Measurements from ENCODE around the gene IQSEC1. TPM values are rescaled to one million over a fixed set of nuclear protein-coding genes. Genes with fewer than 3 reads are reported as not detected.

Gene IQSEC1
- total RNA-seq, 1 donor from 2014 or later, result 41.7 TPM

DNA sequence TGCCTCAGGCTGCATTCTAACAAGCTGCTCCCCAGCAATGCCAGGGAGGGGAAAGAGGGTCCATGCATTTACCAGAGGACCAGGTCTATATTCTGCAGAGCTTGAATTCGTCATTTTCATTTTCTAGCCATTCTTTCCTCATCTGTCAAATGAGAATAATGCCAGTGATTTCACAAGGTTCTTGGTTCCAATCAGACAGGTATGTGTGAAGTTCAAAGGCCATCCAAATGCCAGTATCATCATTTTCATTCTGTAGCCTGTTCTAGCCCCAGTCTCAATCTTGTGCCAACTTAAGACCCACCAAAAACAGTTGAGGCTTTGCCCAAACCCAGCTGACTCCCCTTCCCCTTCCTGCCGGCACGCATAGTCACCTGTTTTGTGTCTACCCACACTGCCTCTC is 112.7 kb downstream of the IQSEC1 start:
- H3K4me1 Mint-ChIP-seq, result peaks cover 21% of the 10 kb centered on the region
- H3K27me3 Mint-ChIP-seq (ENCODE audit: low read depth), result no peaks in the 10 kb centered on the region
- H3K9me3 Mint-ChIP-seq, result no peaks in the 10 kb centered on the region
- DNase-seq (ENCODE audit: low spot score in 2 of 2, unreplicated experiment in 2 of 2), result no peak
- H3K36me3 Mint-ChIP-seq, result no peaks in the 10 kb centered on the region
- H3K27ac Mint-ChIP-seq, result no peak overlapping the region
- TF ChIP-seq, protein P1, sequence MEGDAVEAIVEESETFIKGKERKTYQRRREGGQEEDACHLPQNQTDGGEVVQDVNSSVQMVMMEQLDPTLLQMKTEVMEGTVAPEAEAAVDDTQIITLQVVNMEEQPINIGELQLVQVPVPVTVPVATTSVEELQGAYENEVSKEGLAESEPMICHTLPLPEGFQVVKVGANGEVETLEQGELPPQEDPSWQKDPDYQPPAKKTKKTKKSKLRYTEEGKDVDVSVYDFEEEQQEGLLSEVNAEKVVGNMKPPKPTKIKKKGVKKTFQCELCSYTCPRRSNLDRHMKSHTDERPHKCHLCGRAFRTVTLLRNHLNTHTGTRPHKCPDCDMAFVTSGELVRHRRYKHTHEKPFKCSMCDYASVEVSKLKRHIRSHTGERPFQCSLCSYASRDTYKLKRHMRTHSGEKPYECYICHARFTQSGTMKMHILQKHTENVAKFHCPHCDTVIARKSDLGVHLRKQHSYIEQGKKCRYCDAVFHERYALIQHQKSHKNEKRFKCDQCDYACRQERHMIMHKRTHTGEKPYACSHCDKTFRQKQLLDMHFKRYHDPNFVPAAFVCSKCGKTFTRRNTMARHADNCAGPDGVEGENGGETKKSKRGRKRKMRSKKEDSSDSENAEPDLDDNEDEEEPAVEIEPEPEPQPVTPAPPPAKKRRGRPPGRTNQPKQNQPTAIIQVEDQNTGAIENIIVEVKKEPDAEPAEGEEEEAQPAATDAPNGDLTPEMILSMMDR (IDR thresholded peaks at IDR 0.05; ENCODE audit: unreplicated experiment), result no peak
- H3K4me3 Mint-ChIP-seq, result no peak overlapping the region

GRCh38 chr3:12959838-12960378 is 113.3 kb downstream of the IQSEC1 start:
- Mint-ChIP-seq H3K27me3 (ENCODE audit: low read depth) (no peaks in the 10 kb centered on the region), H3K4me3 (no peak overlapping the region), H3K4me1 (peaks cover 19% of the 10 kb centered on the region), H3K27ac (no peak overlapping the region), H3K36me3 (no peaks in the 10 kb centered on the region), H3K9me3 (no peaks in the 10 kb centered on the region)
- no peak for DNase-seq (ENCODE audit: low spot score in 2 of 2, unreplicated experiment in 2 of 2)
- TF ChIP-seq, protein P1 (IDR thresholded peaks at IDR 0.05; ENCODE audit: unreplicated experiment), result no peak

DNA sequence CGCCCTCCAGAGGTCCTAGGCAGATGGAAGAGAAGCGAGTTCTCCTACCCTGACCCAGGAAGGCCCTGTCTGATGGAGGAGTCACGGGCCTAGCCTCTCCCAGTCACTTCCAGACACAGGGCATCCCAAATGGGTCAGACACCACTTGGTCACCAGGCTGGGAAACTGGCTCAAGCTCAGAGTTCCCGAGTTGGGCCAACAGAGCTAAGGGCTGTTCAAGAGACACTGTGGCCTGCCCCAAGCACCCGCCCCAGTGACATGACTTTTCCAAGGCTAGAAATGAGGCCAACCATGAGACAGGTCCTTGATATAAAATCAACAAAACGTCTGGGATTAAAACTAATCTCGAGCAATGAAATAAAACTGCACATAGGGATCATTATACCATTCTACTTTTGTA is 113.8 kb downstream of the IQSEC1 start:
- H3K4me1 Mint-ChIP-seq, result peaks cover 14% of the 10 kb centered on the region
- no peak for DNase-seq (ENCODE audit: low spot score in 2 of 2, unreplicated experiment in 2 of 2)
- no peaks in the 10 kb centered on the region for H3K36me3 Mint-ChIP-seq
- no peaks in the 10 kb centered on the region for H3K9me3 Mint-ChIP-seq
- TF ChIP-seq, protein P1 (IDR thresholded peaks at IDR 0.05; ENCODE audit: unreplicated experiment), result no peak
- H3K27me3 Mint-ChIP-seq (ENCODE audit: low read depth), result no peaks in the 10 kb centered on the region
- H3K27ac Mint-ChIP-seq, result no peak overlapping the region
- no peak overlapping the region for H3K4me3 Mint-ChIP-seq

- TF ChIP-seq, protein P1 (IDR thresholded peaks at IDR 0.05; ENCODE audit: unreplicated experiment), result no peak
- DNase-seq (ENCODE audit: low spot score in 2 of 2, unreplicated experiment in 2 of 2), result no peak
- peaks cover 8% of the 10 kb centered on the region for H3K4me1 Mint-ChIP-seq
- no peaks in the 10 kb centered on the region for H3K27me3 Mint-ChIP-seq (ENCODE audit: low read depth)
- no peak overlapping the region for H3K4me3 Mint-ChIP-seq
- no peaks in the 10 kb centered on the region for H3K36me3 Mint-ChIP-seq
- no peak overlapping the region for H3K27ac Mint-ChIP-seq
- H3K9me3 Mint-ChIP-seq, result no peaks in the 10 kb centered on the region
Measured at GRCh38 chr3:12957824-12958792, 115.1 kb downstream of the IQSEC1 start.

GRCh38 chr3:12957339-12957738 is 115.9 kb downstream of the IQSEC1 start:
- Mint-ChIP-seq H3K36me3 (no peaks in the 10 kb centered on the region), H3K4me1 (peaks cover 8% of the 10 kb centered on the region), H3K4me3 (no peak overlapping the region), H3K27me3 (ENCODE audit: low read depth) (no peaks in the 10 kb centered on the region), H3K27ac (no peak overlapping the region), H3K9me3 (no peaks in the 10 kb centered on the region)
- TF ChIP-seq, protein P1 (IDR thresholded peaks at IDR 0.05; ENCODE audit: unreplicated experiment), result no peak
- no peak for DNase-seq (ENCODE audit: low spot score in 2 of 2, unreplicated experiment in 2 of 2)

All from mesothelial cell of epicardium (in vitro differentiated cells).